IPS-15b (cell line): ENCODE measurements around the gene IKZF2.

Source experiments
- H3K27me3 ChIP-seq: one replicate; pipeline ENCODE4 v1.6.1; 2013; ENCODE audit warnings: low read length; ENCODE audit not compliant: control insufficient read depth, insufficient read depth
- H3K36me3 ChIP-seq: one replicate; pipeline ENCODE4 v1.6.1; 2013; ENCODE audit warnings: low read length; ENCODE audit not compliant: control insufficient read depth, insufficient read depth
- H3K4me1 ChIP-seq: one replicate; pipeline ENCODE4 v1.6.1; 2013; ENCODE audit warnings: mild to moderate bottlenecking, low read length; ENCODE audit not compliant: control insufficient read depth, insufficient read depth
- H3K4me3 ChIP-seq: one replicate; pipeline ENCODE4 v1.5.1; 2013; ENCODE audit warnings: low read depth, low read length
- H3K9ac ChIP-seq: one replicate; pipeline ENCODE4 v1.6.1; 2013; ENCODE audit warnings: low read depth, mild to moderate bottlenecking, low read length
- H3K9me3 ChIP-seq: one replicate; pipeline ENCODE4 v1.6.1; 2013; ENCODE audit warnings: mild to moderate bottlenecking, low read length; ENCODE audit not compliant: control insufficient read depth, insufficient read depth

The IKZF2 gene

GRCh38 chr2:212984129-212984528 is 167.3 kb downstream of the IKZF2 start:
- Histone ChIP-seq H3K4me1 (no peaks in the 10 kb centered on the region), H3K9ac (no peak overlapping the region), H3K36me3 (no peaks in the 10 kb centered on the region), H3K4me3 (no peak overlapping the region), H3K9me3 (no peaks in the 10 kb centered on the region), H3K27me3 (no peaks in the 10 kb centered on the region)

GRCh38 chr2:212979799-212980198 is 171.6 kb downstream of the IKZF2 start:
- no peaks in the 10 kb centered on the region for H3K9me3 ChIP-seq
- H3K9ac ChIP-seq: no peak overlapping the region
- no peaks in the 10 kb centered on the region for H3K27me3 ChIP-seq
- H3K4me1 ChIP-seq: no peaks in the 10 kb centered on the region
- no peak overlapping the region for H3K4me3 ChIP-seq
- no peaks in the 10 kb centered on the region for H3K36me3 ChIP-seq

GRCh38 chr2:212979046-212979612 is 172.3 kb downstream of the IKZF2 start:
- no peak overlapping the region for H3K9ac ChIP-seq
- H3K4me1 ChIP-seq: no peaks in the 10 kb centered on the region
- H3K36me3 ChIP-seq: no peaks in the 10 kb centered on the region
- no peaks in the 10 kb centered on the region for H3K9me3 ChIP-seq
- no peaks in the 10 kb centered on the region for H3K27me3 ChIP-seq
- H3K4me3 ChIP-seq: no peak overlapping the region

DNA sequence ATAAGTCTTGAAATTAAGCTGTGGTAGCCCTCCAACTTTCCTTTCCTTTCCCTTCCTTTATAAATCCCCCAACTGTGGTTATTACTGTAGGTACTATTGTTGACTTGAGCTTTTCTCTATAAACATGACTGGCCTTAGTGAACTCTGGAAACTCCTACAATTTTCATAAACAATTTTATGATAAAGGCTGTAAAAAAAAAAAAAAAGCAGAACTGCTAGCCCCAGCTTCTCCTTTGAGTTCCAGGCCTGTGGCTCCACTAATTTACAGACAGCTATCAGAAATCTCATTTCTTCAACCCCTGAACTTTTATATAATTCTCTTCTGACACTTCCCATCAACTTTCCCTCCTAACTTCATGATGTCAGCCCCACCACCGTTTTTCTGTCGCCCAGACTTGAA is 174.3 kb downstream of the IKZF2 start:
- H3K9me3 ChIP-seq: no peaks in the 10 kb centered on the region
- H3K4me1 ChIP-seq: no peaks in the 10 kb centered on the region

GRCh38 chr2:212975333-212975732 is 176.1 kb downstream of the IKZF2 start:
- H3K9me3 ChIP-seq: no peaks in the 10 kb centered on the region
- H3K4me3 ChIP-seq: no peak overlapping the region
- H3K36me3 ChIP-seq: no peaks in the 10 kb centered on the region
- H3K4me1 ChIP-seq: no peaks in the 10 kb centered on the region
- H3K27me3 ChIP-seq: no peaks in the 10 kb centered on the region
- no peak overlapping the region for H3K9ac ChIP-seq

More for the DNA sequence above, 174.3 kb downstream of the IKZF2 start:
- Histone ChIP-seq H3K27me3 (no peaks in the 10 kb centered on the region), H3K36me3 (no peaks in the 10 kb centered on the region), H3K4me3 (no peak overlapping the region), H3K9ac (no peak overlapping the region)

GRCh38 chr2:212974692-212975091 is 176.7 kb downstream of the IKZF2 start:
- Histone ChIP-seq H3K4me3 (no peak overlapping the region), H3K4me1 (no peaks in the 10 kb centered on the region), H3K27me3 (no peaks in the 10 kb centered on the region), H3K36me3 (no peaks in the 10 kb centered on the region), H3K9me3 (no peaks in the 10 kb centered on the region), H3K9ac (no peak overlapping the region)

DNA sequence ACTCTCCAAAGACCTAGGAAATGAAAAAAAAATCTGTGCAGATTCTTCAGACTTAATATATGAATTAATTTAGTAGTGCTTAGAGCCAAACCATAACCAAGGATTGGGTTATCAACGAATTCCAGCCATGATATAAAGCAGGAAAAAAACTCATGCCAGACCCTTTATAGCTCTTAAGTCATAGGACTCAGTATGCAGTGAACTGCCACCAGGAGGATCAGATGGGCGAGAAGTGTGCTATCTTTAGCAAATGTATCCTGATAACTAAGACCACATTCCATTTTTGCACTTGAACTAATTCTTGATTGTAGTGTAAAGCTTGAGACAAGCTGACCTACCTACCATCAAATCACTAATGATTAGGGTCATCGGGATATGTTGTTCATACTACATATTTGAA is 178.1 kb downstream of the IKZF2 start:
- Histone ChIP-seq H3K4me1 (peaks cover 1% of the 10 kb centered on the region), H3K4me3 (no peak overlapping the region), H3K27me3 (no peaks in the 10 kb centered on the region), H3K36me3 (no peaks in the 10 kb centered on the region), H3K9me3 (no peaks in the 10 kb centered on the region), H3K9ac (no peak overlapping the region)

GRCh38 chr2:212970132-212970531 is 181.3 kb downstream of the IKZF2 start:
- no peak overlapping the region for H3K9ac ChIP-seq
- H3K4me3 ChIP-seq: no peak overlapping the region
- no peaks in the 10 kb centered on the region for H3K36me3 ChIP-seq
- H3K27me3 ChIP-seq: no peaks in the 10 kb centered on the region
- H3K4me1 ChIP-seq: peaks cover 2% of the 10 kb centered on the region
- no peaks in the 10 kb centered on the region for H3K9me3 ChIP-seq

GRCh38 chr2:212968284-212969081 is 182.9 kb downstream of the IKZF2 start:
- H3K9ac ChIP-seq: no peak overlapping the region
- H3K9me3 ChIP-seq: no peaks in the 10 kb centered on the region
- H3K4me3 ChIP-seq: no peak overlapping the region
- peaks cover 2% of the 10 kb centered on the region for H3K4me1 ChIP-seq
- H3K27me3 ChIP-seq: no peaks in the 10 kb centered on the region
- H3K36me3 ChIP-seq: no peaks in the 10 kb centered on the region

DNA sequence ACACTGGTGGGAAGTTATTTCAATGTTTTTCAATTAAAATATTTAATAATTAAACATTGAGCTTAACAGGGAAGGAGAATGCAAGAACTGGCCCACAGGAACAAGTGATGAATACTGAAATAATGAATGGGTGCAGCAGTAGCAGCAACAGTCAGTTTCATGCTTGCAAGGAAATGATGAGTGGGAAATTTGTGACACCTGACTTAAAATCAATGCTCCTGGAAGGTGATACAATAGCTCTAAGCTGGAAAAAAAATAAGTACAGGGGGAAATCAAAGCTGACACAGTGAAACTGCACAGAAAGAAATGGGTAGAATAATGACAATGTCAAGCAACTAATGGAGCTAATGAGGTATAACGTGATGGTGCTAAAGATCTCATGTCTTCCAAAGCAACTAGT is 184.5 kb downstream of the IKZF2 start:
- no peaks in the 10 kb centered on the region for H3K27me3 ChIP-seq
- no peaks in the 10 kb centered on the region for H3K9me3 ChIP-seq
- H3K4me3 ChIP-seq: no peak overlapping the region
- peaks cover 2% of the 10 kb centered on the region for H3K4me1 ChIP-seq
- H3K36me3 ChIP-seq: no peaks in the 10 kb centered on the region
- no peak overlapping the region for H3K9ac ChIP-seq

DNA sequence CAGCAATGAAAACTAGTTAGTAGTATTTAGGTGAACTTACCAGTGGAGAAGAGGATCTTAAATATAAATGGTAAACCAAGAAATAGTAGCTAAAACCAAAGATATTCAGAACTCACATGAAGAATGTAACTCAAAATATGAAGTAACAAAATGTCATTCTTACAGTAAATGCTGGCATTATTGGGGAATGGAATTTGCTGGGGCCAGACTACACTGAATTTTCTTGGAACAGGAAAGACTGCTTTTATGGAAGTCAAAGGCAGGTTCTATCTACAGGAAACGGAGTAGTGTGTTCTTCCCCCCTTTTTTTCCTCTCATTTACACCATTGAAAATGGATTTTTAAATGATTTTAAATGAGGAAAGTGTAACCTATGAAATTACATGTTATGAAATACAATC is 188.7 kb downstream of the IKZF2 start:
- Histone ChIP-seq H3K27me3 (no peaks in the 10 kb centered on the region), H3K9me3 (no peaks in the 10 kb centered on the region), H3K9ac (no peak overlapping the region), H3K4me3 (no peak overlapping the region), H3K4me1 (no peaks in the 10 kb centered on the region), H3K36me3 (no peaks in the 10 kb centered on the region)

DNA sequence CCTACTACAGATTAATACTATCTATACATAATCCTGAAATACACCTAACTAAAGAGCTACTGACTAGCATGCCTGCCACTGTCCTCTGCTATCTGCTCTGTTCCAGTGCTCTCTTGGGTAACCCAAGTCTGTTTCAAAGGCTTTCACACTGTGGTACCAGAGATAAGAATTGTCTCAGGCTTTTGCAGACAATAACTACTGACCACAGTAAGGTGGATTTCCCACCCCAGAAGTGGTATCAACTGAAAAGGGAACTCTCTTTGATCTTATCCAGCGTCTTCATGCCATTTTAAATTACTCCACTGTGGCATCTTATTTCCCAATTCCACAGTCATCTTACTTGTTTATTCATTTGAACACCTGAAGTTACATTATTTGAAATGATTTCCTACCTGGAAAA is 190.2 kb downstream of the IKZF2 start:
- Histone ChIP-seq H3K4me3 (no peak overlapping the region), H3K27me3 (no peaks in the 10 kb centered on the region), H3K9me3 (no peaks in the 10 kb centered on the region), H3K36me3 (no peaks in the 10 kb centered on the region), H3K9ac (no peak overlapping the region), H3K4me1 (no peaks in the 10 kb centered on the region)
